K562 (cell line): ENCODE data around the gene CD14. TPM values are rescaled to one million over a fixed set of nuclear protein-coding genes. Genes with fewer than 3 reads are reported as not detected.
A peak's percentile ranks its signal among the peaks of the same experiment; 100 is the strongest.

Source experiments
- ATAC-seq: fragments of 200-7000 bp; cut with Tn5 transposase; 3 replicates; pipeline ENCODE4 v1.9.1; 2020; ENCODE audit warnings: moderate library complexity
- BruUV-seq: library from RNA; stranded (reverse); fragments of 400-500 nt; replicated peaks from 2 replicates; lab custom pipeline; 2021; lab: Mats Ljungman, UMichigan
- CTCF ChIA-PET: fragments of 300-600 bp; formaldehyde crosslinking; extraction: SDS; loops from one replicate; lab custom pipeline; 2021; ENCODE audit warnings: low intra/inter-chr PET ratio; lab: Yijun Ruan, JAX
- POLR2A ChIA-PET: fragments of 300-600, 350-650 bp; sonication (Branson Sonifier 250); formaldehyde crosslinking; extraction: SDS; loops from one replicate; lab custom pipeline; 2021; ENCODE audit warnings: antibody characterized with exemption, inconsistent platforms; lab: Yijun Ruan, JAX
- DNase-seq, 4 experiments: peaks; one replicate each; pipeline versions ENCODE4 v3.0.0 to v3.0.0-alpha.2; 2011 to 2018; ENCODE audit warnings: low spot score in 3 of 4, mixed read lengths in 3 of 4; ENCODE audit errors: extremely low read depth in 1 of 4
- FAIRE-seq: peaks from 2 replicates; lab custom pipeline; 2011; peaks lifted over from hg19 to GRCh38; lab: Jason Lieb, UNC
- H2AFZ ChIP-seq: 2 replicates; pipeline ENCODE4 v1.6.0; 2011; ENCODE audit warnings: low read depth, low read length, control low read depth, inconsistent platforms
- H3K27ac ChIP-seq: fragments of 200-600 bp; 3 replicates; pipeline ENCODE4 v1.8.0; 2011; ENCODE audit warnings: low read depth, mild to moderate bottlenecking, control low read depth, inconsistent platforms, low read length, moderate library complexity, mixed read lengths; ENCODE audit errors: extremely low read depth
- H3K27me3 ChIP-seq, 2 experiments: fragments of 300-600 bp in 1 of 2; 2 replicates in 1 of 2; 3 replicates in 1 of 2; pipeline versions ENCODE4 v1.6.0 to v1.8.0; 2011; ENCODE audit warnings: inconsistent platforms in 2 of 2, low read length in 2 of 2, mild to moderate bottlenecking in 1 of 2, mixed read lengths in 1 of 2, moderate library complexity in 1 of 2; ENCODE audit not compliant: control insufficient read depth in 2 of 2, insufficient read depth in 2 of 2
- H3K36me3 ChIP-seq: fragments of 300-600 bp; 3 replicates; pipeline ENCODE4 v1.8.0; 2011; ENCODE audit warnings: mild to moderate bottlenecking, low read length, inconsistent platforms; ENCODE audit not compliant: control insufficient read depth, insufficient read depth
- H3K4me1 ChIP-seq, 2 experiments: fragments of 200-600 bp in 1 of 2; replicated peaks in 1 of 2; 2 replicates in 1 of 2; 3 replicates in 1 of 2; pipeline versions ENCODE4 v1.5.1 to v1.8.0; 2011; ENCODE audit warnings: inconsistent platforms in 2 of 2, low read length in 2 of 2, mild to moderate bottlenecking in 1 of 2, mixed read lengths in 1 of 2, moderate library complexity in 1 of 2; ENCODE audit not compliant: control insufficient read depth in 2 of 2, insufficient read depth in 2 of 2
- H3K4me2 ChIP-seq: 2 replicates; pipeline ENCODE4 v1.6.1; 2011; ENCODE audit warnings: low read length, control low read depth, inconsistent platforms, mixed read lengths; ENCODE audit not compliant: insufficient read depth
- H3K4me3 ChIP-seq: fragments of 200-600 bp; sonication (generic), shearing (Covaris generic); 2 replicates; pipeline ENCODE4 v1.5.1; 2016; ENCODE audit warnings: control low read depth, inconsistent platforms
- H3K79me2 ChIP-seq: fragments of 200-600 bp; 3 replicates; pipeline ENCODE4 v1.8.0; 2011; ENCODE audit warnings: low read length, inconsistent platforms; ENCODE audit not compliant: control insufficient read depth, insufficient read depth
- H3K9ac ChIP-seq, 2 experiments: 2 replicates each; pipeline versions ENCODE4 v1.6.0 to v1.6.1; 2011; ENCODE audit warnings: low read depth in 2 of 2, low read length in 2 of 2, control low read depth in 1 of 2, inconsistent platforms in 1 of 2, mild to moderate bottlenecking in 1 of 2, mixed read lengths in 1 of 2; ENCODE audit not compliant: insufficient read depth in 1 of 2
- H3K9me1 ChIP-seq: one replicate; pipeline ENCODE4 v1.6.0; 2011; ENCODE audit warnings: inconsistent platforms, mild to moderate bottlenecking, low read length, moderate library complexity; ENCODE audit not compliant: control insufficient read depth, insufficient read depth
- H3K9me3 ChIP-seq: replicated peaks from 2 replicates; pipeline ENCODE4 v1.5.1; 2011; ENCODE audit warnings: low read depth, low read length, inconsistent platforms; ENCODE audit not compliant: control insufficient read depth, insufficient read depth
- H4K20me1 ChIP-seq: replicated peaks from 2 replicates; pipeline ENCODE4 v1.6.1; 2011; ENCODE audit warnings: low read length, inconsistent platforms, mixed read lengths; ENCODE audit not compliant: control insufficient read depth, insufficient read depth
- BCL6 ChIP-seq: fragments of 250-450 bp; sonication (Bioruptor Pico); IDR thresholded peaks from 2 replicates; pipeline ENCODE4 v1.4.0; 2020
- CBX5 ChIP-seq: IDR thresholded peaks from 2 replicates; pipeline ENCODE4 v1.6.1; 2014; ENCODE audit warnings: low read depth, borderline replicate concordance
- HMGN3 ChIP-seq: IDR thresholded peaks from 2 replicates; pipeline ENCODE4 v1.6.1; 2011; ENCODE audit warnings: borderline replicate concordance, low read depth, mild to moderate bottlenecking, mixed read lengths, low read length; ENCODE audit not compliant: insufficient read length; ENCODE audit errors: extremely low read depth
- HNRNPK ChIP-seq: fragments of 200-400 bp; formaldehyde crosslinking; IDR thresholded peaks from one replicate; pipeline ENCODE4 v1.6.1; 2018; ENCODE audit warnings: mild to moderate bottlenecking, low read depth, low read length; ENCODE audit not compliant: poor library complexity, severe bottlenecking
- NFE2L1 ChIP-seq: fragments of 450-650 bp; IDR thresholded peaks from 2 replicates; pipeline ENCODE4 v1.6.1; 2016; ENCODE audit warnings: missing genetic modification characterization, low read depth, mild to moderate bottlenecking, missing compliant biosample characterization, moderate library complexity, borderline replicate concordance
- PHF8 ChIP-seq: fragments of 200-600 bp; sonication (generic); IDR thresholded peaks from 2 replicates; pipeline ENCODE4 v1.6.1; 2012; ENCODE audit warnings: mixed run types, mild to moderate bottlenecking, inconsistent platforms, low read length, moderate library complexity, borderline replicate concordance
- POLR2AphosphoS5 ChIP-seq: IDR thresholded peaks from 2 replicates; pipeline ENCODE4 v1.6.1; 2011; ENCODE audit warnings: mild to moderate bottlenecking, low read depth, low read length, moderate library complexity; ENCODE audit not compliant: control insufficient read depth, insufficient read depth
- PRMT5 ChIP-seq: sonication (generic); formaldehyde crosslinking; IDR thresholded peaks from 2 replicates; pipeline ENCODE4 v1.5.0; 2020; ENCODE audit warnings: missing genetic modification reagents
- RBFOX2 ChIP-seq: fragments of 200-400 bp; formaldehyde crosslinking; IDR thresholded peaks from 2 replicates; pipeline ENCODE4 v1.6.1; 2017; ENCODE audit warnings: low read depth, mild to moderate bottlenecking, low read length, moderate library complexity
- ZC3H11A ChIP-seq: IDR thresholded peaks from 2 replicates; pipeline ENCODE4 v1.6.1; 2012; ENCODE audit warnings: low read depth, low read length, improper control_type of control experiment
- ZKSCAN3 ChIP-seq: fragments of 250-450 bp; sonication (Bioruptor Pico); IDR thresholded peaks from 2 replicates; pipeline ENCODE4 v1.4.0; 2020
- ZNF23 ChIP-seq: fragments of 250-450 bp; sonication (Bioruptor Pico); IDR thresholded peaks from 2 replicates; pipeline ENCODE4 v1.4.0; 2020; ENCODE audit warnings: mild to moderate bottlenecking
- WGBS: fragments of 100-300 bp; shearing (Covaris generic); methylation state at CpG from one replicate; pipeline ENCODE4 v1.1.6; 2016; ENCODE audit warnings: low coverage, mixed read lengths; ENCODE audit not compliant: insufficient coverage; ENCODE audit errors: missing lambda C conversion rate; 5-methylcytosine and 5-hydroxymethylcytosine counted together
- in situ Hi-C: fragments of 300-500 bp; cut with MboI; formaldehyde crosslinking; loops from 4 replicates; pipeline ENCODE4 v1.15.0; 2018; ENCODE audit warnings: inconsistent platforms, mixed read lengths
- intact Hi-C: fragments of 100-400 bp; cut with micrococcal nuclease; formaldehyde crosslinking; loops from 2 replicates; pipeline ENCODE4 v1.14.2; 2022
- polyA plus RNA-seq, 8 experiments: library from polyadenylated mRNA; depleted of rRNA in 4 of 8; stranded (reverse) in 5 of 8; unstranded in 3 of 8; fragments of >200 nt; fragmentation: Nextera tagmentation in 2 of 8; fragmentation: Illumina TruSeq in 1 of 8; extraction: Ambion mirVana in 2 of 8; extraction: Trizol in 1 of 8; gene quantifications; 2 replicates each; pipeline versions ENCODE4 v1.2.1 to v1.2.3, GENCODE V29; 2011 to 2014; ENCODE audit warnings: inconsistent platforms in 1 of 8, missing spikeins in 1 of 8
- total RNA-seq, 7 experiments: library from RNA; depleted of rRNA in 6 of 7; stranded (reverse); fragments of >200 nt in 6 of 7; fragmentation: Illumina TruSeq in 2 of 7; extraction: Trizol in 2 of 7; gene quantifications; 2 replicates each; pipeline versions ENCODE4 v1.2.1 to v1.2.3, GENCODE V29; 2011 to 2021; ENCODE audit warnings: low replicate concordance in 1 of 7
- TF ChIP-seq, protein P1 (sequence below): fragments of 450-650 bp; conservative IDR thresholded peaks from 2 replicates; pipeline ENCODE4 v1.6.1; 2016; ENCODE audit warnings: missing genetic modification characterization, low read depth, mild to moderate bottlenecking, missing compliant biosample characterization, moderate library complexity
- TF ChIP-seq, protein P2 (sequence below): sonication (generic); formaldehyde crosslinking; IDR thresholded peaks from 2 replicates; pipeline ENCODE4 v1.8.0; 2022; ENCODE audit warnings: mild to moderate bottlenecking, missing genetic modification reagents, borderline replicate concordance
- TF ChIP-seq, protein P3 (sequence below): sonication (generic); formaldehyde crosslinking; IDR thresholded peaks from 2 replicates; pipeline ENCODE4 v1.8.1; 2023; ENCODE audit warnings: mild to moderate bottlenecking, missing genetic modification reagents

Gene CD14
- total and polyA plus RNA-seq, 9 of the 15 experiments (the other 6 are each of a cell fraction or from before 2014, with no cell fraction given) = 0.07 to 0.47 (median 0.14) TPM; not detected in 2

DNA sequence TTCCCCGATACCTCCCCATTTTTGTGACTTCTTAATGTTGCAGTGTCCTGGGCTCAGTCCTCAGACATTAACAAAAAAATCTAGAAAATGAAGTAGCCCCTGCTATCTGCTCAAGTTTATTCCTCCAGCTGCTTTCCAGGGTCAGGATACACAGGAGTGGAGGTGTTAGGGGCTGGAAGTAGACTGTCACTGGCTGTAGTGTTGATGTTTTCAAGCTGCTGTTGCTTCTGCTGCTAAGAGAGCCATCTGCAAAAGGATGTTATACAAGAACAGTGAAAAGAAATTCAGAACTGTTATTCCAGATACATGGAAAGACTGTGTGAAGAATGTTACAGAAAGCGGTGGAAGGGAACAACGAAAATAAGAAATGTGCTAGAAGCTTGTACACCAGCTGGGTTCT lies 10.7 kb downstream of the CD14 start (continued):
- TF ChIP-seq, protein P1, sequence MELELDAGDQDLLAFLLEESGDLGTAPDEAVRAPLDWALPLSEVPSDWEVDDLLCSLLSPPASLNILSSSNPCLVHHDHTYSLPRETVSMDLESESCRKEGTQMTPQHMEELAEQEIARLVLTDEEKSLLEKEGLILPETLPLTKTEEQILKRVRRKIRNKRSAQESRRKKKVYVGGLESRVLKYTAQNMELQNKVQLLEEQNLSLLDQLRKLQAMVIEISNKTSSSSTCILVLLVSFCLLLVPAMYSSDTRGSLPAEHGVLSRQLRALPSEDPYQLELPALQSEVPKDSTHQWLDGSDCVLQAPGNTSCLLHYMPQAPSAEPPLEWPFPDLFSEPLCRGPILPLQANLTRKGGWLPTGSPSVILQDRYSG (tag) = no peak
- TF ChIP-seq PRMT5 (CRISPR knock-in tag) (no peak), RBFOX2 (no peak), BCL6 (no peak)

DNA sequence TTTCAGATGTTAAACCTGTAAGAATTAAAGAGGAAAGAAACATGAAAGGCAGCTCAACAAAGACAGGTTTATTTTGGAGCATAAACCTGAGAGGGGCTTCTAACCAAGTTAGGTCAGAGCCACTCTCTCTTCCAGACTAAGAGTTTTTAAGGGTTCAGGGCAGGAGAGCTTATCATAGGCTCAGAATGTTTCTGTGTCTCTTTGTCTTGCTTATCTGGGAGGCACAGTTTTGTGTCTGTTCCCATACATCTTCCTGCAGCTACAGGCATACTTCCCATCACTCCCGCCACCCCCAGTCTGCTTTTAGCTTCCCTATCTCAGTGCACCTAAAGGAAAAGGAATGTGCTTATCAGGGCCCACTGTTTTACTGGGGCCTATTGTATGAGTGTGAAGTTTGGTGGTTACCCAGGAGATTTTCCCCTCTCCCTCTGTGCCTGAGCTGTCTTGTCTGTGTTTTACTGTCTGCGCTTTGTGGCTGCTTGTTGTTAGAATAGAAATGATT lies 21.9 kb downstream of the CD14 start:
- FAIRE-seq = peak; percentile 91
- no peak overlapping the region; the same call in 1 of the 2 replicates for H3K4me2 ChIP-seq
- BruUV-seq = no TSS peak
- intact Hi-C loops = loop anchor here (1.0 to 2.0 kb wide), 2 partner anchors 28 to 37 kb away; partner anchors contain the start of gene TMCO6
- H3K79me2 ChIP-seq = no peaks in the 10 kb centered on the region
- H2AFZ ChIP-seq = no peak overlapping the region
- ChIA-PET CTCF (no interaction called here), POLR2A (interaction anchor here (0.8 to 1.1 kb wide), 2 partner anchors 11 to 24 kb away, joined by 3 to 4 read pairs; no protein-coding TSS in a partner anchor)
- peak; percentile 57 to 90 (median 69) for DNase-seq
- H3K36me3 ChIP-seq = no peaks in the 10 kb centered on the region
- peak overlapping the region; percentile 9; the same call in 1 of the 3 replicates for H3K27ac ChIP-seq
- no peaks in the 10 kb centered on the region for H4K20me1 ChIP-seq
- no peak overlapping the region for H3K9ac ChIP-seq
- no peaks in the 10 kb centered on the region for H3K27me3 ChIP-seq
- H3K9me1 ChIP-seq = no peaks in the 10 kb centered on the region
- ATAC-seq = peak; percentile 94
- WGBS = 0% methylated on average over 2 of the region's 2 CpGs
- in situ Hi-C loops = no loop called here
- H3K9me3 ChIP-seq = peaks cover 15% of the 10 kb centered on the region
- H3K4me3 ChIP-seq = no peak overlapping the region
- peaks cover 7 to 8% of the 10 kb centered on the region in 2 experiments; a peak in 3 of 5 replicates for H3K4me1 ChIP-seq
- TF ChIP-seq ZKSCAN3 (CRISPR knock-in tag) (no peak), POLR2AphosphoS5 (peak; percentile 90), HMGN3 (peak; percentile 56), PHF8 (no peak), NFE2L1 (tag) (no peak), HNRNPK (no peak), ZC3H11A (no peak), ZNF23 (no peak), CBX5 (peak; percentile 79)
- TF ChIP-seq, protein P2, sequence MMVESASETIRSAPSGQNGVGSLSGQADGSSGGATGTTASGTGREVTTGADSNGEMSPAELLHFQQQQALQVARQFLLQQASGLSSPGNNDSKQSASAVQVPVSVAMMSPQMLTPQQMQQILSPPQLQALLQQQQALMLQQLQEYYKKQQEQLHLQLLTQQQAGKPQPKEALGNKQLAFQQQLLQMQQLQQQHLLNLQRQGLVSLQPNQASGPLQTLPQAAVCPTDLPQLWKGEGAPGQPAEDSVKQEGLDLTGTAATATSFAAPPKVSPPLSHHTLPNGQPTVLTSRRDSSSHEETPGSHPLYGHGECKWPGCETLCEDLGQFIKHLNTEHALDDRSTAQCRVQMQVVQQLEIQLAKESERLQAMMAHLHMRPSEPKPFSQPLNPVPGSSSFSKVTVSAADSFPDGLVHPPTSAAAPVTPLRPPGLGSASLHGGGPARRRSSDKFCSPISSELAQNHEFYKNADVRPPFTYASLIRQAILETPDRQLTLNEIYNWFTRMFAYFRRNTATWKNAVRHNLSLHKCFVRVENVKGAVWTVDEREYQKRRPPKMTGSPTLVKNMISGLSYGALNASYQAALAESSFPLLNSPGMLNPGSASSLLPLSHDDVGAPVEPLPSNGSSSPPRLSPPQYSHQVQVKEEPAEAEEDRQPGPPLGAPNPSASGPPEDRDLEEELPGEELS (CRISPR knock-in tag) = no peak
- TF ChIP-seq, protein P3, sequence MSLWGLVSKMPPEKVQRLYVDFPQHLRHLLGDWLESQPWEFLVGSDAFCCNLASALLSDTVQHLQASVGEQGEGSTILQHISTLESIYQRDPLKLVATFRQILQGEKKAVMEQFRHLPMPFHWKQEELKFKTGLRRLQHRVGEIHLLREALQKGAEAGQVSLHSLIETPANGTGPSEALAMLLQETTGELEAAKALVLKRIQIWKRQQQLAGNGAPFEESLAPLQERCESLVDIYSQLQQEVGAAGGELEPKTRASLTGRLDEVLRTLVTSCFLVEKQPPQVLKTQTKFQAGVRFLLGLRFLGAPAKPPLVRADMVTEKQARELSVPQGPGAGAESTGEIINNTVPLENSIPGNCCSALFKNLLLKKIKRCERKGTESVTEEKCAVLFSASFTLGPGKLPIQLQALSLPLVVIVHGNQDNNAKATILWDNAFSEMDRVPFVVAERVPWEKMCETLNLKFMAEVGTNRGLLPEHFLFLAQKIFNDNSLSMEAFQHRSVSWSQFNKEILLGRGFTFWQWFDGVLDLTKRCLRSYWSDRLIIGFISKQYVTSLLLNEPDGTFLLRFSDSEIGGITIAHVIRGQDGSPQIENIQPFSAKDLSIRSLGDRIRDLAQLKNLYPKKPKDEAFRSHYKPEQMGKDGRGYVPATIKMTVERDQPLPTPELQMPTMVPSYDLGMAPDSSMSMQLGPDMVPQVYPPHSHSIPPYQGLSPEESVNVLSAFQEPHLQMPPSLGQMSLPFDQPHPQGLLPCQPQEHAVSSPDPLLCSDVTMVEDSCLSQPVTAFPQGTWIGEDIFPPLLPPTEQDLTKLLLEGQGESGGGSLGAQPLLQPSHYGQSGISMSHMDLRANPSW (CRISPR knock-in tag) = no peak
